SU-DHL-6 (cell line): ENCODE data around the gene F2R.

ENCODE experiments used
- H2AFZ ChIP-seq: fragments of 200-600 bp; sonication (generic); 2 replicates; pipeline ENCODE4 v1.6.1; 2014; ENCODE audit warnings: low read depth, mild to moderate bottlenecking, moderate library complexity, mixed read lengths, antibody characterized with exemption, low read length; ENCODE audit not compliant: severe bottlenecking
- H3F3A ChIP-seq: fragments of 200-600 bp; shearing (Covaris generic); 2 replicates; pipeline ENCODE4 v1.6.0; 2016; ENCODE audit warnings: antibody characterized with exemption, mild to moderate bottlenecking; ENCODE audit not compliant: insufficient read depth
- H3K27ac ChIP-seq: fragments of 200-600 bp; sonication (generic); 2 replicates; pipeline ENCODE4 v1.5.1; 2016; ENCODE audit warnings: low read depth, mild to moderate bottlenecking, low read length, moderate library complexity, mixed read lengths
- H3K27me3 ChIP-seq: fragments of 200-600 bp; sonication (generic), shearing (Covaris generic); 2 replicates; pipeline ENCODE4 v1.6.0; 2014; ENCODE audit warnings: mild to moderate bottlenecking, low read length
- H3K36me3 ChIP-seq: fragments of 200-600 bp; sonication (generic); 2 replicates; pipeline ENCODE4 v1.6.1; 2014; ENCODE audit warnings: mild to moderate bottlenecking, low read length, mixed read lengths
- H3K4me2 ChIP-seq: fragments of 300-600, 200-600 bp; shearing (Covaris generic), sonication (generic); 2 replicates; pipeline ENCODE4 v1.6.0; 2014; ENCODE audit warnings: low read length, low read depth, mild to moderate bottlenecking; ENCODE audit not compliant: poor library complexity, severe bottlenecking
- H3K4me3 ChIP-seq: fragments of 200-600 bp; sonication (generic); 2 replicates; pipeline ENCODE4 v1.5.1; 2014; ENCODE audit warnings: antibody characterized with exemption, low read length, mild to moderate bottlenecking, mixed read lengths; ENCODE audit not compliant: insufficient read depth, poor library complexity, severe bottlenecking
- H3K79me2 ChIP-seq: fragments of 200-600 bp; sonication (generic); 2 replicates; pipeline ENCODE4 v1.6.1; 2014; ENCODE audit warnings: mild to moderate bottlenecking, low read length, moderate library complexity; ENCODE audit not compliant: insufficient read depth
- H3K9ac ChIP-seq: fragments of 200-600 bp; sonication (generic); 2 replicates; pipeline ENCODE4 v1.7.0; 2014; ENCODE audit warnings: mild to moderate bottlenecking, low read length
- H3K9me2 ChIP-seq: fragments of 200-600 bp; sonication (generic); replicated peaks from 2 replicates; pipeline ENCODE4 v1.6.1; 2014; ENCODE audit warnings: low read length; ENCODE audit not compliant: insufficient read depth
- H3K9me3 ChIP-seq: fragments of 200-600 bp; sonication (generic); 2 replicates; pipeline ENCODE4 v1.6.1; 2014; ENCODE audit warnings: low read length, mixed read lengths; ENCODE audit not compliant: insufficient read depth
- H4K20me1 ChIP-seq: fragments of 200-600 bp; sonication (generic); 2 replicates; pipeline ENCODE4 v1.6.1; 2014; ENCODE audit warnings: low read depth, mild to moderate bottlenecking, antibody characterized with exemption, low read length, moderate library complexity, mixed read lengths
- CTCF ChIP-seq: fragments of 200-600 bp; sonication (generic); IDR thresholded peaks from one replicate; pipeline ENCODE4 v1.5.1; 2017; ENCODE audit warnings: antibody characterized with exemption, mild to moderate bottlenecking, low read length, moderate library complexity; ENCODE audit not compliant: insufficient read depth, poor library complexity, severe bottlenecking
- EZH2phosphoT487 ChIP-seq: fragments of 200-600 bp; sonication (generic), shearing (Covaris generic); conservative IDR thresholded peaks from 2 replicates; pipeline ENCODE4 v1.6.1; 2018; ENCODE audit warnings: mild to moderate bottlenecking, antibody characterized with exemption, low read length, moderate library complexity, mixed read lengths

F2R gene

GRCh38 chr5:76781775-76782174, 65.8 kb downstream of the F2R start:
- H3K27me3 ChIP-seq: no peaks in the 10 kb centered on the region
- H3K79me2 ChIP-seq: no peaks in the 10 kb centered on the region
- no peaks in the 10 kb centered on the region for H3F3A ChIP-seq
- H2AFZ ChIP-seq: no peak overlapping the region
- H3K9ac ChIP-seq: no peak overlapping the region
- no peaks in the 10 kb centered on the region for H3K9me3 ChIP-seq
- no peak overlapping the region for H3K4me2 ChIP-seq
- H3K36me3 ChIP-seq: no peaks in the 10 kb centered on the region
- no peak overlapping the region for H3K4me3 ChIP-seq
- H3K27ac ChIP-seq: no peak overlapping the region
- no peaks in the 10 kb centered on the region for H3K9me2 ChIP-seq
- TF ChIP-seq CTCF: no peak
- no peak for TF ChIP-seq EZH2phosphoT487
- H4K20me1 ChIP-seq: no peaks in the 10 kb centered on the region

DNA sequence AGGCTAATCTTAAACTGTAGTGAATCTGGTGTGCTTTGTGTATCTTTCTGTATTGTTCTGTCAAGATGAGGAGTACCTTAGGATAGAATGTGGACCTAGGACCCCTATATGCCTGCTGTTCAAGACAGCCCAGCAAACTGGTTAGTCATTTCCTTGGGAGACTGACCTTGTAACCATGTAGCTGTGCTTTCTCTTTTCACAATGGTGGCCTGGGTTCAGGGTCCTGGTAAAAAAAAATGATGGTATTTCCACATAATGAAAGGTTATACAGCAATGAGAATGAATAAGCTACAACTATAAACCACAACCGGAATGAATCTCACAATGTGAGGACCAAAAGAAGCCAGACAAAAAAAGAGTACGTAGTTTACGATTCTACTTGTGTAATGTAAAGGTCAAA, 66.5 kb downstream of the F2R start:
- Histone ChIP-seq H3K9ac (no peak overlapping the region), H4K20me1 (no peaks in the 10 kb centered on the region), H3K27ac (no peak overlapping the region), H3K36me3 (no peaks in the 10 kb centered on the region), H3K4me2 (no peak overlapping the region), H3K9me2 (no peaks in the 10 kb centered on the region), H3K4me3 (no peak overlapping the region), H3K79me2 (no peaks in the 10 kb centered on the region), H2AFZ (no peak overlapping the region), H3K9me3 (no peaks in the 10 kb centered on the region), H3F3A (no peaks in the 10 kb centered on the region), H3K27me3 (no peaks in the 10 kb centered on the region)
- no peak for TF ChIP-seq EZH2phosphoT487
- TF ChIP-seq CTCF: no peak
